ENCODE results near the gene ANKRD23.

The ANKRD23 gene

DNA sequence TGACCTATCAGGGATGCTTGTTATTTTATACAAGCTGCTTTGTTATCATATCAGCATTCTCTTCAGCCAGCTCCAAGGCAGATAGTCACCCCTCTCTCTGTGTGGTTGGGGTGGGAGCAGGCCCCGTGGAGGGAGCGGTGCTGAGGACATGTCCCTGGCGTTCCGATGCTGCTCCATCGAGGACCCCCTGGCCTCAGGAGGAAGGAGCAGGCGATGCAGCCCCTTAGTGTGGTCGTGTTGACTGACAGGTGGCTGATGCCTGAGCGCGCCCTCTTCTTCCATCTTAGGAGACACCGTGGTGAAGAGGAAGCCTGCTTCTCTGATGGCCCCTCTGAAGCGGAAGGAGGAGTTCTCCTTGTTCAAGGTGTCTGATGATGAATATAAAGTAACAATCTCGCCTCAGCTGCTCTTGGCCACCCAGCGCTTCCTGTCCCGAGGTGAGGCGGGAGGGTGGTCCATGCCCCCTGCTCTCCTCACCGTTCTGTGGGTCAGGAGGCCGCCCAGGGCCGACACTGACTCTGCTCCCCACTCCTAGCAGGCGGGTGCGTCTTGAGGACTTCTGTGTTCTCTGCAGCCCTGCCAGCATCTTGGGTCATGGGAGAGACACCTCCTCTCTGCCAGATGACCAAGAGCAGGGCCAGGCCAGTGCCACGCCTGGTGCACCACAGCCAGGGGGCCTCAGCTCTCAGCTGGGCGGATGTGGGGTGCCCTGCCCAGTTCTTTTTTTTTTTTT lies 17.1 kb downstream of the ANKRD23 start:
- no peak for DNase-seq (ENCODE audit: low read depth)
- no peak overlapping the region for H3K4me3 ChIP-seq (ENCODE audit: low read depth, low read length)
- TF ChIP-seq, protein P1, sequence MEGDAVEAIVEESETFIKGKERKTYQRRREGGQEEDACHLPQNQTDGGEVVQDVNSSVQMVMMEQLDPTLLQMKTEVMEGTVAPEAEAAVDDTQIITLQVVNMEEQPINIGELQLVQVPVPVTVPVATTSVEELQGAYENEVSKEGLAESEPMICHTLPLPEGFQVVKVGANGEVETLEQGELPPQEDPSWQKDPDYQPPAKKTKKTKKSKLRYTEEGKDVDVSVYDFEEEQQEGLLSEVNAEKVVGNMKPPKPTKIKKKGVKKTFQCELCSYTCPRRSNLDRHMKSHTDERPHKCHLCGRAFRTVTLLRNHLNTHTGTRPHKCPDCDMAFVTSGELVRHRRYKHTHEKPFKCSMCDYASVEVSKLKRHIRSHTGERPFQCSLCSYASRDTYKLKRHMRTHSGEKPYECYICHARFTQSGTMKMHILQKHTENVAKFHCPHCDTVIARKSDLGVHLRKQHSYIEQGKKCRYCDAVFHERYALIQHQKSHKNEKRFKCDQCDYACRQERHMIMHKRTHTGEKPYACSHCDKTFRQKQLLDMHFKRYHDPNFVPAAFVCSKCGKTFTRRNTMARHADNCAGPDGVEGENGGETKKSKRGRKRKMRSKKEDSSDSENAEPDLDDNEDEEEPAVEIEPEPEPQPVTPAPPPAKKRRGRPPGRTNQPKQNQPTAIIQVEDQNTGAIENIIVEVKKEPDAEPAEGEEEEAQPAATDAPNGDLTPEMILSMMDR (conservative IDR thresholded peaks at IDR 0.05; ENCODE audit: low read depth, low read length): no peak

- TF ChIP-seq, protein P1 (conservative IDR thresholded peaks at IDR 0.05; ENCODE audit: low read depth, low read length): no peak
- no peak for DNase-seq (ENCODE audit: low read depth)
Observed at GRCh38 chr2:96825057-96825456, 18.8 kb downstream of the ANKRD23 start.

DNA sequence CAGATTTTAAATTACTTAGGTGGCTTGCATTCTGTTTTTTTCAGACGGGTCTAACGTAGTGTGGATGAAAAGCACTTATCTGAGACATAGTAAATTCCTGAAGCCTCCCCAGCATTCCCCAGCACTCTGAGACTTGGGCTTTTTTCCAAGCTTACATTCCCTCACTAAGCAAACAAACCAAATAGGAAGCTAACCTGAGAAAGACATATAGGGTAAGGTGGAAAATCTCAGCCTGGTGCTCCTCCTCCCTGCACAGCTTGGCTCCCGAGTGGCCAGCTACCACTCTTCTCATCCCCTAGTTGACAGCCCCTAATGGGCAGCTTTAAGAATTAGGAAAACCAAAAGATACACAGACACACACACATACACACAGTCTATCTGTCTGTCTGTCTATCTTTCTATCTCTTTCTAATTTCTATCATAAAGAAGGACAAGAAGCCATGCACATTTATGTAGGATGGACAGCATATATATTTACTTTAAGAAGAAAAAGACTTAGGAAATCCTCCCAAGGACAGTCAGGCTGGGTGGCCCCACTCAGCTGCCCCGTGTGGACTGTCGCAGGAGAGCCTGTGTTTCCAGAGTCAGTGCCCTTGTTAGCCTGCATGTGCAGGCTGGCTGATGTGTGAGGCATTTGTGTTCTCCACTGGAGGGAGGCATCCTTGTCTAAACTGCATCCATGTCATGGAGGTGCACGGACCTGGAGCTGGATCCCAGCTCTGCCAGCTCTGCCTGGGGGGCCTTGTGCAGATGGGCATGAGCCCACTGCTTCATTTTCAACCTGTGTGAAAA lies 19.5 kb downstream of the ANKRD23 start:
- TF ChIP-seq, protein P1 (conservative IDR thresholded peaks at IDR 0.05; ENCODE audit: low read depth, low read length): no peak
- no peak overlapping the region for H3K4me3 ChIP-seq (ENCODE audit: low read depth, low read length)
- peak; percentile 80 for DNase-seq (ENCODE audit: low read depth)

More at GRCh38 chr2:96825057-96825456, 18.8 kb downstream of the ANKRD23 start:
- H3K4me3 ChIP-seq (ENCODE audit: low read depth, low read length): no peak overlapping the region

DNA sequence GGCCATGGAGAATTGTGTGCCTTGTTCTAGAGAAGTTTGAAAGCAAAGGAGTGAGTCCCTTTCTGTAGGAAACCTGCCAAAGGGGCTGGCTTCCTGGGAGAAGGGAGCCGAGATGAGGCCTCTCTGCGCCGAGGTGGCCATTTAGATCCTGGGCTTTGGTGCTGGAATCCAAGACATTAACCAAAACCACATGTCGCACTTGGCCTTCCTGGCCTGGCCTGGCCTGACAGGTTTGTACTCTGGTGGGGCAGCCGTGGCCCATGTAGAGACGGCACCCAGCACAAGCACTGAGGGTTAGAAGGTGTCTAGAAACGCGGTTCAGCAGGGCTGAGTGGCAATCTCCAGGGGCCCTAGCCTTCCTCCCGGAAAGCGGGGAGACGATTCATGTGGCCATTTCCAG lies 20.6 kb downstream of the ANKRD23 start:
- DNase-seq (ENCODE audit: low read depth): no peak
- TF ChIP-seq, protein P1 (conservative IDR thresholded peaks at IDR 0.05; ENCODE audit: low read depth, low read length): no peak
- H3K4me3 ChIP-seq (ENCODE audit: low read depth, low read length): no peak overlapping the region

- DNase-seq (ENCODE audit: low read depth): no peak
- TF ChIP-seq, protein P1 (conservative IDR thresholded peaks at IDR 0.05; ENCODE audit: low read depth, low read length): no peak
- H3K4me3 ChIP-seq (ENCODE audit: low read depth, low read length): no peak overlapping the region
Observed at GRCh38 chr2:96822786-96823185, 21.0 kb downstream of the ANKRD23 start.

GRCh38 chr2:96821113-96821675 lies 22.6 kb downstream of the ANKRD23 start:
- TF ChIP-seq, protein P1 (conservative IDR thresholded peaks at IDR 0.05; ENCODE audit: low read depth, low read length): no peak
- DNase-seq (ENCODE audit: low read depth): no peak
- H3K4me3 ChIP-seq (ENCODE audit: low read depth, low read length): no peak overlapping the region
